GM21737 (cell line): ENCODE data around the gene YIPF6.
"Not testable (repeated sequence)": the region's sequence is repeated elsewhere in the genome, so short reads cannot be mapped to it uniquely, and the experiment has no call there.

Experiments used
- ATAC-seq: cut with Tn5 transposase; IDR thresholded peaks from one replicate; pipeline ENCODE4 v1.9.1; 2021; ENCODE audit warnings: mild to moderate bottlenecking, moderate library complexity; ENCODE audit not compliant: unreplicated experiment

YIPF6 gene

GRCh38 chrX:68503836-68504636, 5.2 kb downstream of the YIPF6 start:
- no peak for ATAC-seq

DNA sequence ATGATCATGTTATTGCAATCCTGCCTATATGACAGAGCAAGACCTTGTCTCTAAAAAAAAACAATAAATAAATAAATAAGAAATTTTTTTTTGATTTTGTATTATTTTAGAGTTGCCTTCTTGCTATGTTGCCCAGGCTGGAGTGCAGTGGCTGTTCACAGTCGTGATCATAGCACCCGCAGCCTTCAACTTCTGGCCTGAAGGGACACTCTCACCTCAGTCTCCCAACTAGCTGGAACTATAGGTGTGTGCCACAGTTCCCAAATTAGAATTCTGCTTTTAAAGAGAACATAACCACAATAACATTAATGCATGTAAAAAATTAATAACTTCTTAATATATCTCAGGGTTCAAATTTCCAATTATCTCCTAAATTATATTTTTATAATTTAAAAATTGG, 7.8 kb downstream of the YIPF6 start:
- no peak for ATAC-seq

DNA sequence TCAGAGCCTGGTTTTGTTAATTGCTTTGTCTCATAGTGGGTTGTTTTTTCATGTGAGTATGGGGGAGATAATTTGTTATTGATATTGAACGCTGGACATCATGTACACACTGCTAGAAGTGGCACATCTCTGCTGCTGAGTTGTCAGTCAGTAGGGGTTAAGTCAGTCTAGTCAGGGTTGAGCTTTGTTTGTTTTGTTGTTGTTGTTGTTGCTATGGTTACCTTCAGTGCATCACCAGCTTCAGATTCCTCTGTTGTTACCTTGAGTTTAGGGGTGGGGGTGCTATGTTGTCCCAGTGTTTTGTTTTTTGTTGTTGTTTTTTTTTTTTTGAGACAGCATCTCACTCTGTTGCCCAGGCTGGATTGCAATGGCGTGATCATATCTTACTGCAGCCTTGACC, 9.9 kb downstream of the YIPF6 start:
- no peak for ATAC-seq

DNA sequence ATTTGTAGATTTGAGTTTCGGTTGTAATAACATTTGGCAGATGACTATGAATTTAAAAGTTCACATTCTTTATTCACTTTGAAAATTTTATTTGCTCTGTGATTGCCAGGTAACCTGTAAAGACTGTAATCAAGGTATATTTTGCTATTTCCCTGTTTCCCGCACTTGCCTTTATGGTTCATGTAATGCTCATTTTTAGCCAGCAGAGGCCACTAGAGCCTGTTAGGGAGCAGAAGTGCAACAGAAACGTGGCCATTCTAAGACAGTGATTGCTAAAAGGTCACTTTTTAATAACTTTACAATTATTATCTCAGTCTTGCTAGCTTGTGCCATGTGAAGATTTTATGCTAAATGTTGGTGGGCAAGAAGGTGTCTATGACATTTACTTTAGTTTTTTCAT, 12.4 kb downstream of the YIPF6 start:
- no peak for ATAC-seq

GRCh38 chrX:68524680-68525079, 25.8 kb downstream of the YIPF6 start:
- ATAC-seq, result not testable (repeated sequence)

- ATAC-seq, result no peak
Observed at GRCh38 chrX:68532831-68533533, 34.1 kb downstream of the YIPF6 start.

GRCh38 chrX:68533656-68534055, 34.8 kb downstream of the YIPF6 start:
- no peak for ATAC-seq

- no peak for ATAC-seq
Observed at GRCh38 chrX:68534691-68535090, 35.8 kb downstream of the YIPF6 start.

DNA sequence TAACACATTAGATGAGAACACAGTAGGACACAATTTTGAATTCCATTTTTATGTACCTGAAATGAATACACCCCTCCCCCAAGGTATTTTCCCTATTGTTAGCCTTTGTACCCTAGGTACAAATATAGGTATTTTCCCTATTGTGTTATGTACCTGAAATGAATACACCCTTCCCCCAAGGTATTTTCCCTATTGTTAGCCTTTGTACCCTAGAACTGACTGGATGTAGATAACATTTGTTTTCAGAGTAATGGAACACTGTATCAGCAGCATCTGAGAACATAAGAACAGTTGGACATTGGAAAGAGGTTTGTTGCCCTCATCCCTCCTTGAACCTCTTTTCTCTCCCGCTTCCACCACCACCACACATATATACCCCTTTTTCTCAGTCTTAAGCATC, 37.6 kb downstream of the YIPF6 start:
- ATAC-seq, result no peak

DNA sequence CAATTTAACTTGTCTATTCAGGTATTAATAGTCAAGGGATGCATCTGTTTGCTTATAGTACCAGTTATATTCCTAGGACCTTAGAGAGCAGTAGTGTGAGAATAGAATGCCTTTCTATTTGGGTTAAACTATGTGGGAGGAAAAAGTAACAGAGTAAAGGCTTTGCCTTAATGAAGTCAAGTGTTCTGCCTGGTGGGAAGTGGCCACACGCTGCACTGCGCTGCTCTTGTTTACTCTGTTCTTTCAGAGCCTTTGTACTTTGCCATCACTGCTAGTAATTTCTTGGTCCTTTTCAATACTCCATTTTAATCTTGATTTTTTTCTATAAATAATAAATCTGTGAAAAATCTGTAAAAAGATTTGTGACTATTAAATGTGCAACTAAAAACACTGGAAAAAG, 38.0 kb downstream of the YIPF6 start:
- ATAC-seq, result no peak

GRCh38 chrX:68550193-68550592, 51.3 kb downstream of the YIPF6 start:
- no peak for ATAC-seq

- ATAC-seq, result no peak
Observed at GRCh38 chrX:68556036-68556435, 57.2 kb downstream of the YIPF6 start.

- ATAC-seq, result not testable (repeated sequence)
Observed at GRCh38 chrX:68557126-68557525, 58.3 kb downstream of the YIPF6 start.

GRCh38 chrX:68559905-68560304, 61.1 kb downstream of the YIPF6 start:
- not testable (repeated sequence) for ATAC-seq

DNA sequence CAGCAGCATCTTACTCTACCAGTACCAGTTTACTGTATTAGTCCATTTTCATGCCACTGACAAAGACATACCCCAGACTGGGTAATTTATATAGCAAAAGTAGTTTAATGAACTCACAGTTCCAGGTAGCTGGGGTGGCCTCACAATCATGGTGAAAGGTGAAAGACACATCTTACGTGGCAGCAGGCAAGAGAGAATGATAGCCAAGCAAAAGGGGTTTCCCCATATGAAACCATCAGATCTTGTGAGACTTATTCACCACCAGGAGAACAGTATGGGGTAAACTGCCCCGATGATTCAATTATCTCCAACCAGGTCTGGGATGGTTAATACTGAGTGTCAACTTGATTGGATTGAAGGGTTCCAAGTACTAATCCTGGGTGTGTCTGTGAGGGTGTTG, 69.3 kb downstream of the YIPF6 start:
- ATAC-seq, result no peak

DNA sequence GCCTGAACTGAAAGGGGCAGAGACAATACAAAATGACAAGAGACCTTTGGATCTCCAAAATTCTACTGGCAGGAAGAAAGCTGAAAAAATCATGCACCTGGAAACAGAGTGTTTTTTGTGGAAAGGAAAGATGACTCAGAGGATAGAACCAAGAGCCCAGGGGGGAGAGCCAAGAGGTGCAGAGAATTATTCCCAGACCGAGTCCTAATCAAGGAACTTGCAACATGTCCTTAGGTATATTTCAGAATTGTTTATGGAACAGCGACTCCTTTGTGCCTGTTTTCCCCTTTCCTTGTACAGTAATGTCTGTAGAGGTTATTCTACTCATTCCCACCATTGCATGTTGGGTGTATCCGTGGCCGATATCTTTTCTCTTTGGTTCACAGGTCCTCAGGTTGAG, 71.7 kb downstream of the YIPF6 start:
- ATAC-seq, result no peak

GRCh38 chrX:68571292-68571609, 72.4 kb downstream of the YIPF6 start:
- ATAC-seq, result no peak

- ATAC-seq, result peak; percentile 84
Observed at GRCh38 chrX:68571610-68572311, 72.9 kb downstream of the YIPF6 start.

GRCh38 chrX:68574240-68574639, 75.4 kb downstream of the YIPF6 start:
- ATAC-seq, result no peak

DNA sequence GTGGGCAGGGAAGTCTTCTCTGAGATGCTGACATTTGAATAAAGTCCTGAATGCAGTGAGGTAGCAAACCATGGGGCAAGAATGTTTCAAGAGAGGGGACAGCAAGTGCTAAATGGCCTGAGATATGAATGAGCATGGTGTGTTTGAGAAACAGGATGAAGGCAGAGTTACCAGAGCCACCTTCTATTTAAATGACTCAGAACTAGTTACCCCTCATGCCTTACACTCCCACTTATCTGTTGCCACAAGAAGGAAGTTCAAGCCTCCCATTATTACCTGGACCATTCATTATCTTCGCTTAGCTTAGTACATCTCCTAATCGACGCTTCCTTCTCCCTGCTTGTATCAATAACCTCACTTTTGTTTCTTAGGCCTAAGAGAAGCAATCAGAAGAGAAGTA, 81.0 kb downstream of the YIPF6 start:
- no peak for ATAC-seq

DNA sequence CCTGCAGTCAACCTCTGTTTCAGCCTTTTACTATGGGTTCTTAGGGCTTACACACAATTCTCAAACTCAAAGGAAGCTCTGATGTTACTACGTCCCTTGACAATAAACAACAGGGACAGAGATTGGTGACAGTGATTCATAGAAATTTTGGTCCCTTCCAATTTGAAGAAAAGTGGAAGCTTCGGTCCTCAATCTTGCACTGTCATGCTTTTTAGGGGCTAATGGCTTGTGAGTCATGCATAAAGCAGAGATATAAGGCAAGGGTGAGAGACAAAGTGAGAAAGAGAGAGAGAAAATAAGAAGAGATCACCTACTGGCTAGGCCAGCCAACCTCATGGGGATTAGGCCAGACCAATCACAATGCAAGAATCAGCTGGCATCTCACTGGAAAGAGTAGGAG, 85.4 kb downstream of the YIPF6 start:
- no peak for ATAC-seq
